Heart left ventricle (tissue), 16 donors: ENCODE measurements around the gene NEURL2. TPM values are rescaled to one million over a fixed set of nuclear protein-coding genes. Genes with fewer than 3 reads are reported as not detected.

Experiments used
- ATAC-seq, 4 donors: fragments of 200-7000 bp; cut with Tn5 transposase; one replicate each; pipeline ENCODE4 v1.9.1; 2020 to 2022; ENCODE audit warnings: moderate library complexity in 4 of 4, mild to moderate bottlenecking in 3 of 4, moderate number of reproducible peaks in 1 of 4
- DNase-seq, 5 donors: peaks; one replicate each; pipeline ENCODE4 v3.0.0-alpha.2; 2020
- H3K27ac ChIP-seq, 12 donors: fragments of 200-600 bp; sonication (generic) in 4 of 12; one replicate each; pipeline versions ENCODE4 v1.5.0 to v1.8.0; 2016 to 2022; ENCODE audit warnings: mild to moderate bottlenecking in 2 of 12
- H3K27me3 ChIP-seq, 9 donors: fragments of 200-600 bp; sonication (generic) in 2 of 9; one replicate each; pipeline versions ENCODE4 v1.5.1 to v1.8.0; 2016 to 2022; ENCODE audit warnings: mild to moderate bottlenecking in 3 of 9
- H3K36me3 ChIP-seq, 9 donors: fragments of 200-600 bp; sonication (generic) in 2 of 9; one replicate each; pipeline versions ENCODE4 v1.5.0 to v1.8.0; 2018 to 2022; ENCODE audit warnings: mild to moderate bottlenecking in 2 of 9
- H3K4me1 ChIP-seq, 12 donors: fragments of 200-600 bp; sonication (generic) in 4 of 12; one replicate each; pipeline versions ENCODE4 v1.5.0 to v1.8.0; 2016 to 2022; ENCODE audit warnings: mild to moderate bottlenecking in 3 of 12
- H3K4me3 ChIP-seq, 12 donors: fragments of 200-600 bp; sonication (generic) in 4 of 12; one replicate each; pipeline versions ENCODE4 v1.5.0 to v1.8.0; 2017 to 2022; ENCODE audit warnings: mild to moderate bottlenecking in 9 of 12, moderate library complexity in 4 of 12
- H3K9me3 ChIP-seq, 12 donors: fragments of 200-600 bp; sonication (generic) in 4 of 12; one replicate each; pipeline versions ENCODE4 v1.5.0 to v1.8.0; 2016 to 2022; ENCODE audit warnings: mild to moderate bottlenecking in 1 of 12
- CTCF ChIP-seq, 12 donors: fragments of 200-600 bp; sonication (generic) in 4 of 12; IDR thresholded peaks; one replicate each; pipeline versions ENCODE4 v1.5.0 to v1.8.0; 2018 to 2022; ENCODE audit warnings: antibody characterized with exemption in 12 of 12, mild to moderate bottlenecking in 5 of 12
- POLR2A ChIP-seq, 2 donors: fragments of 450-650 bp; IDR thresholded peaks; one replicate each; pipeline ENCODE4 v1.6.1; 2017; ENCODE audit warnings: antibody characterized with exemption in 2 of 2, mild to moderate bottlenecking in 2 of 2, moderate library complexity in 2 of 2
- WGBS, 4 donors: extraction: QIAGEN DNeasy Blood & Tissue Kit in 2 of 4; methylation state at CpG; one replicate each; pipeline versions ENCODE4 v1.1.5 to v1.1.7; 2013 to 2018; 5-methylcytosine and 5-hydroxymethylcytosine counted together
- intact Hi-C, 10 donors: fragments of 100-400 bp; cut with DNase I; formaldehyde crosslinking; loops; one replicate each; pipeline versions ENCODE4 v1.11.1 to v1.14.2; 2022
- polyA plus RNA-seq, 2 donors: library from polyadenylated mRNA; stranded (reverse); fragments of 200-250 nt; gene quantifications; one replicate each; pipeline ENCODE4 v1.2.3, GENCODE V29; 2013
- total RNA-seq, 9 donors: library from RNA; depleted of rRNA in 2 of 9; stranded (reverse); fragments of >200 nt in 2 of 9; fragmentation: NEBNext Ultra II Directional in 3 of 9; extraction: Animal tissue kit (Norgen Biotek cat#: 25700) in 3 of 9; gene quantifications; one replicate each; pipeline versions ENCODE4 v1.1.0 to v1.2.4, GENCODE V29; 2016 to 2023
- donor health status: ischemic (EF 13 %, LVEDD 7.1; RV severe dilation, severe dysfunction).
- donor health status: healthy with polysubstance abuse.
- donor health status: DM: no; HTN: yes; CAD: no.
- donor health status: DM: no; HTN: no; CAD: no.
- donor health status: ischemic (EF 25% LVEDD 6.9; RV normal size, moderate dysfunction).
- donor health status: ischemic (EF 25% LVEDD 5.7; RV mildly dilated, moderate dysfunction).
- donor health status: healthy.
- donor health status: DM: yes; HTN: yes; CAD: no.
- donor health status: ischemic (EF 35%, LVEDD 5.7; RV mildly dilated, moderate dysfunction).
- donor health status: nonischemic (EF 11% LVEDD 7.7; RV severe dilation, severe dysfunction).
- donor health status: DM: yes; HTN: yes; CAD: no.
- donor health status: PGD.
- donor health status: ischemic (EF 29% LVEDD 5.4; RV normal size, mild dysfunction).
- donor health status: nonischemic (EF 23%, LVEDD 6.1; RV moderate dilation, normal function).

The NEURL2 gene
- total and polyA plus RNA-seq, 11 donors, result 3.0 to 14.8 (median 8.4) TPM

- intact Hi-C loops, result no loop called here
- Histone ChIP-seq H3K4me1 (peaks cover 0 to 35% (median 18%) of the 10 kb centered on the region in 12 donors), H3K9me3 (no peaks in the 10 kb centered on the region), H3K36me3 (peaks cover 0 to 56% (median 30%) of the 10 kb centered on the region in 9 donors), H3K27ac (no peak overlapping the region), H3K27me3 (peaks cover 0 to 5% (median 0%) of the 10 kb centered on the region in 9 donors), H3K4me3 (peak overlapping the region in 1 of 12 donors; percentile 4)
- 93 to 99% (median 95%) methylated on average over 2 of the region's 2 CpGs for WGBS, 4 donors
- no peak for DNase-seq
- TF ChIP-seq POLR2A (IDR thresholded peaks at IDR 0.05) (no peak), CTCF (IDR thresholded peaks at IDR 0.05) (no peak)
- ATAC-seq, result no peak
Observed at GRCh38 chr20:45908084-45908483, 17.1 kb upstream of the NEURL2 start.

GRCh38 chr20:45907219-45907948, 16.4 kb upstream of the NEURL2 start:
- H3K4me3 ChIP-seq, result no peak overlapping the region
- peaks cover 0 to 61% (median 33%) of the 10 kb centered on the region in 9 donors for H3K36me3 ChIP-seq
- H3K27me3 ChIP-seq, result peaks cover 0 to 5% (median 0%) of the 10 kb centered on the region in 9 donors
- no peak for TF ChIP-seq POLR2A (IDR thresholded peaks at IDR 0.05)
- TF ChIP-seq CTCF (IDR thresholded peaks at IDR 0.05), result no peak
- no peak overlapping the region for H3K27ac ChIP-seq
- H3K9me3 ChIP-seq, result no peaks in the 10 kb centered on the region
- 94 to 96% (median 95%) methylated on average over 15 to 17 of the region's 17 CpGs for WGBS, 4 donors
- DNase-seq, result no peak
- intact Hi-C loops, result no loop called here
- H3K4me1 ChIP-seq, result peaks cover 0 to 28% (median 13%) of the 10 kb centered on the region in 12 donors
- ATAC-seq, result no peak

GRCh38 chr20:45905505-45906079, 14.6 kb upstream of the NEURL2 start:
- ATAC-seq (no peak), DNase-seq (no peak)
- H3K27me3 ChIP-seq, result no peaks in the 10 kb centered on the region
- no peak for TF ChIP-seq POLR2A (IDR thresholded peaks at IDR 0.05)
- no peak for TF ChIP-seq CTCF (IDR thresholded peaks at IDR 0.05)
- no peaks in the 10 kb centered on the region for H3K9me3 ChIP-seq
- no peak overlapping the region for H3K4me3 ChIP-seq
- peaks cover 0 to 12% (median 0%) of the 10 kb centered on the region in 12 donors for H3K4me1 ChIP-seq
- H3K36me3 ChIP-seq, result peaks cover 0 to 77% (median 50%) of the 10 kb centered on the region in 9 donors
- intact Hi-C loops, result no loop called here
- no peak overlapping the region for H3K27ac ChIP-seq
- 88 to 93% (median 90%) methylated on average over 8 of the region's 8 CpGs for WGBS, 4 donors
